HepG2 (cell line): ENCODE results near the gene RAB28. TPM values are rescaled to one million over a fixed set of nuclear protein-coding genes. Genes with fewer than 3 reads are reported as not detected.

Experiments used
- AFF4 ChIP-seq: sonication (generic); formaldehyde crosslinking; IDR thresholded peaks from 2 replicates; pipeline ENCODE4 v1.4.0; 2020; ENCODE audit warnings: missing genetic modification reagents
- ARID5B ChIP-seq: IDR thresholded peaks from 2 replicates; pipeline ENCODE4 v1.4.0; 2020; ENCODE audit warnings: mild to moderate bottlenecking, missing genetic modification reagents
- CENPX ChIP-seq: sonication (generic); formaldehyde crosslinking; IDR thresholded peaks from 2 replicates; pipeline ENCODE4 v1.9.0; 2021; ENCODE audit warnings: mild to moderate bottlenecking, missing genetic modification reagents, moderate library complexity
- DDIT3 ChIP-seq: sonication (generic); formaldehyde crosslinking; IDR thresholded peaks from 2 replicates; pipeline ENCODE4 v1.4.0; 2020; ENCODE audit warnings: mild to moderate bottlenecking, missing genetic modification reagents
- MXI1 ChIP-seq: IDR thresholded peaks from 3 replicates; pipeline ENCODE4 v1.6.1; 2012; ENCODE audit warnings: low read depth, low read length, inconsistent platforms, borderline replicate concordance
- YEATS2 ChIP-seq: sonication (generic); formaldehyde crosslinking; IDR thresholded peaks from 2 replicates; pipeline ENCODE4 v1.4.0; 2020; ENCODE audit warnings: missing genetic modification reagents, borderline replicate concordance
- ZFP36L1 ChIP-seq: sonication (generic); formaldehyde crosslinking; IDR thresholded peaks from 2 replicates; pipeline ENCODE4 v1.8.0; 2022; ENCODE audit warnings: mild to moderate bottlenecking, missing genetic modification reagents, moderate library complexity
- ZNF362 ChIP-seq: sonication (generic); formaldehyde crosslinking; IDR thresholded peaks from 2 replicates; pipeline ENCODE4 v1.4.0; 2020; ENCODE audit warnings: missing genetic modification reagents, mild to moderate bottlenecking, borderline replicate concordance
- ZNF652 ChIP-seq: IDR thresholded peaks from 2 replicates; pipeline ENCODE4 v1.6.1; 2016; ENCODE audit warnings: low read depth, borderline replicate concordance
- ZNF780A ChIP-seq: sonication (generic); formaldehyde crosslinking; IDR thresholded peaks from 2 replicates; pipeline ENCODE4 v1.8.0; 2022; ENCODE audit warnings: mild to moderate bottlenecking, missing genetic modification reagents, moderate library complexity
- polyA plus RNA-seq, 8 experiments: library from polyadenylated mRNA; depleted of rRNA in 3 of 8; stranded (reverse) in 7 of 8; unstranded in 1 of 8; fragments of >200 nt; fragmentation: Illumina TruSeq in 4 of 8; extraction: Trizol in 4 of 8; gene quantifications; 2 replicates each; pipeline versions ENCODE4 v1.2.1 to v1.2.3, GENCODE V29; 2011 to 2016; ENCODE audit warnings: low read depth in 4 of 8, missing spikeins in 1 of 8, mixed read lengths in 1 of 8; ENCODE audit not compliant: insufficient read depth in 1 of 8
- total RNA-seq, 5 experiments: library from RNA; depleted of rRNA; stranded (reverse); fragments of >200 nt; fragmentation: Illumina TruSeq; extraction: Trizol; gene quantifications; 2 replicates each; pipeline ENCODE4 v1.2.3, GENCODE V29; 2016; ENCODE audit warnings: low read depth in 1 of 5

The RAB28 gene
- total and polyA plus RNA-seq, 2 of the 13 experiments (the other 11 are each of a cell fraction or from before 2014, with no cell fraction given): 11.8 to 18.2 TPM

- TF ChIP-seq ZNF362: no peak
- no peak for TF ChIP-seq MXI1
- TF ChIP-seq ZFP36L1 (CRISPR knock-in tag): no peak
- TF ChIP-seq ZNF652 (CRISPR knock-in tag): no peak
- TF ChIP-seq YEATS2 (CRISPR knock-in tag): no peak
- no peak for TF ChIP-seq ZNF780A (CRISPR knock-in tag)
- no peak for TF ChIP-seq CENPX (CRISPR knock-in tag)
- no peak for TF ChIP-seq AFF4
- TF ChIP-seq DDIT3 (CRISPR knock-in tag): no peak
- TF ChIP-seq ARID5B (CRISPR knock-in tag): no peak
These were observed 43.2 kb upstream of the RAB28 start (continued) for GRCh38 chr4:13527192-13527980.
